Peyer's patch (tissue), 4 donors: Measurements from ENCODE around the gene NDUFB11. TPM values are rescaled to one million over a fixed set of nuclear protein-coding genes. Genes with fewer than 3 reads are reported as not detected.

ENCODE experiments used
- DNase-seq, 3 donors: peaks; one replicate each; pipeline ENCODE4 v3.0.0-alpha.2; 2017 to 2019
- H3K27ac ChIP-seq, 4 donors: fragments of 200-600 bp; sonication (generic); one replicate each; pipeline ENCODE4 v1.5.1; 2016 to 2019
- H3K27me3 ChIP-seq, 2 donors: fragments of 200-600 bp; sonication (generic); one replicate each; pipeline ENCODE4 v1.5.1; 2019
- H3K36me3 ChIP-seq, 3 donors: fragments of 200-600 bp; sonication (generic); one replicate each; pipeline ENCODE4 v1.5.1; 2016 to 2019
- H3K4me1 ChIP-seq, 4 donors: fragments of 200-600 bp; sonication (generic); one replicate each; pipeline ENCODE4 v1.5.1; 2016 to 2019
- H3K4me3 ChIP-seq, 4 donors: fragments of 200-600 bp; sonication (generic); 1 replicate in 3 of 4; 2 replicates in 1 of 4; pipeline ENCODE4 v1.5.1; 2016 to 2019; ENCODE audit warnings: mild to moderate bottlenecking in 1 of 4
- H3K9me3 ChIP-seq, 4 donors: fragments of 200-600 bp; sonication (generic); one replicate each; pipeline ENCODE4 v1.5.1; 2016 to 2019; ENCODE audit warnings: mild to moderate bottlenecking in 1 of 4
- CTCF ChIP-seq, 6 experiments: fragments of 450-650 bp in 4 of 6; fragments of 200-600 bp in 2 of 6; sonication (generic) in 1 of 6; IDR thresholded peaks; one replicate each; pipeline ENCODE4 v1.5.1; 2017 to 2019; ENCODE audit warnings: antibody characterized with exemption in 6 of 6, mild to moderate bottlenecking in 3 of 6, moderate library complexity in 1 of 6
- POLR2A ChIP-seq, 2 donors: fragments of 450-650 bp; IDR thresholded peaks; one replicate each; pipeline ENCODE4 v1.5.1; 2017; ENCODE audit warnings: antibody characterized with exemption in 2 of 2, mild to moderate bottlenecking in 2 of 2, moderate library complexity in 2 of 2
- total RNA-seq, 4 donors: library from RNA; depleted of rRNA; stranded (reverse); fragments of >200 nt; gene quantifications; one replicate each; pipeline ENCODE4 v1.1.0, GENCODE V29; 2016

The NDUFB11 gene
- total RNA-seq, 4 donors from 2014 or later = 42.6 to 60.2 (median 53.5) TPM

DNA sequence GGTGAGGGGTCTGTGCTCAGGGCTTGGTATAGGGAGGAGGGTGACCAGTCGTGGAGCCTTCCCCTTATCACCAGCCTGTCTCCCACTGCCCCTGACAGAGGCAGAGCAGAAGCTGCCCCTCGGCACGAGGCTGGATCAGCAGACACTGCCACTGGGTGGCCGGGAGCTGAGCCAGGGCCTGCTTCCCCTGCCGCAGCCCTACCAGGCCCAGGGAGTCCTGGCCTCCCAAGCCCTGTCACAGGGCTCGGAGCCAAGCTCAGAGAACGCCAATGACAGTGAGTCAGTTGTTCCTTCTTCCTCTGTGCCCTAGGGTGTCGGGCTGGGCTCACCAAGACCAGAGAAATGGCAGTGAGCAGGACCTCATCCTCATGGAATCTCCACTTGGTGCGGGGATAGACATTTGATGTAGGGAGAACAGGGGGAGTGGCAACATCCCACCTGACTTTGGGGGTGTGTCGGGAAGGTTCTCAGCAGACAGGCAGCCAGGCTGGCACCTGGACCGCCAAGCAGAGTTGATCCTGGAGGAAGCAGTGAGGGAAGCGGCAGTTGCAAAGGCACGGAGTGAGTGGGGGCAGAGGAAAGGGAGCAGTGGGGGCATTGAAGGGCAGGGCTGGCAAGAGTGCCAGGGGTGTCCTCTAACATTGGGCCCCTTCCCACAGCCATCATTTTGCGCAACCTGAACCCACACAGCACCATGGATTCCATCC is 34.9 kb upstream of the NDUFB11 start:
- DNase-seq = no peak
- Histone ChIP-seq H3K4me1 (no peaks in the 10 kb centered on the region), H3K9me3 (no peaks in the 10 kb centered on the region), H3K27ac (no peak overlapping the region), H3K36me3 (peaks cover 0 to 83% (median 0%) of the 10 kb centered on the region in 3 donors), H3K27me3 (no peaks in the 10 kb centered on the region), H3K4me3 (no peak overlapping the region)
- TF ChIP-seq POLR2A (IDR thresholded peaks at IDR 0.05) (no peak), CTCF (IDR thresholded peaks at IDR 0.05) (no peak)

- TF ChIP-seq POLR2A (IDR thresholded peaks at IDR 0.05) (no peak), CTCF (IDR thresholded peaks at IDR 0.05) (no peak)
- no peaks in the 10 kb centered on the region for H3K9me3 ChIP-seq
- H3K36me3 ChIP-seq = peaks cover 0 to 84% (median 0%) of the 10 kb centered on the region in 3 donors
- no peaks in the 10 kb centered on the region for H3K27me3 ChIP-seq
- H3K4me1 ChIP-seq = no peaks in the 10 kb centered on the region
- peak in 1 of 3 donors; percentile 38 for DNase-seq
- H3K27ac ChIP-seq = no peak overlapping the region
- H3K4me3 ChIP-seq = no peak overlapping the region
Observed at GRCh38 chrX:47178337-47178736, 33.8 kb upstream of the NDUFB11 start.

DNA sequence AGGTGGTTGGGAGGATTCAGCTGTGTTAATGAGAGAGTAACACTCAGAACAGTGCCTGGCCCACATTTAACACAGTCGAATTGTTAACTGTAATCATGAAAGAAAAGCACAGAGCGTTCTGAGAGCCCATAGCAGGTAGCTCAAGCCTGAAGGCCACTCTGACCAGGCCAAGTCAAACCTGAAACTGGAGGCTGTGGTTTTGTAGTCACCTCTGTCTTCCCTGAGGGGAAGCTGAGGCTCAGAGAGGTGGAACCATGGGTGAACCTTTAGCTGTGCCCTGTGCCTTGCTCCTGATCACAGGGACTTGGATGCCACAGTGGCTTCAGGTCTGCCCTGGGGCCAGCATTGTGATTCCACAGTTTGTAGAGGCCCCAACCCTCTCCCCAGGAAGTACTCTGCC is 32.6 kb upstream of the NDUFB11 start:
- no peaks in the 10 kb centered on the region for H3K9me3 ChIP-seq
- no peak overlapping the region for H3K4me3 ChIP-seq
- TF ChIP-seq POLR2A (IDR thresholded peaks at IDR 0.05) (no peak), CTCF (IDR thresholded peaks at IDR 0.05) (no peak)
- peak in 1 of 3 donors; percentile 22 for DNase-seq
- H3K27me3 ChIP-seq = no peaks in the 10 kb centered on the region
- no peak overlapping the region for H3K27ac ChIP-seq
- H3K4me1 ChIP-seq = no peaks in the 10 kb centered on the region
- peaks cover 0 to 84% (median 0%) of the 10 kb centered on the region in 3 donors for H3K36me3 ChIP-seq

GRCh38 chrX:47176101-47176740 is 31.7 kb upstream of the NDUFB11 start:
- H3K27me3 ChIP-seq = no peaks in the 10 kb centered on the region
- no peaks in the 10 kb centered on the region for H3K4me1 ChIP-seq
- H3K27ac ChIP-seq = no peak overlapping the region
- H3K36me3 ChIP-seq = peaks cover 0 to 83% (median 0%) of the 10 kb centered on the region in 3 donors
- peak in 1 of 3 donors; percentile 33 for DNase-seq
- H3K9me3 ChIP-seq = no peaks in the 10 kb centered on the region
- H3K4me3 ChIP-seq = no peak overlapping the region
- TF ChIP-seq CTCF (IDR thresholded peaks at IDR 0.05) (no peak), POLR2A (IDR thresholded peaks at IDR 0.05) (no peak)

- no peaks in the 10 kb centered on the region for H3K9me3 ChIP-seq
- no peaks in the 10 kb centered on the region for H3K4me1 ChIP-seq
- H3K4me3 ChIP-seq = no peak overlapping the region
- no peak overlapping the region for H3K27ac ChIP-seq
- peak in 1 of 3 donors; percentile 28 for DNase-seq
- no peak for TF ChIP-seq POLR2A (IDR thresholded peaks at IDR 0.05)
- TF ChIP-seq CTCF (IDR thresholded peaks at IDR 0.05) = no peak
- H3K36me3 ChIP-seq = peaks cover 0 to 83% (median 0%) of the 10 kb centered on the region in 3 donors
- H3K27me3 ChIP-seq = no peaks in the 10 kb centered on the region
Observed at GRCh38 chrX:47175588-47175980, 31.1 kb upstream of the NDUFB11 start.
